NCI-H1092 treated with DMSO at 0.1 percent for 48 hours (cell line): Measurements from ENCODE around the gene ARHGEF37.

ENCODE experiments used
- DNase-seq: peaks from one replicate; lab custom pipeline; 2025; lab: John Stamatoyannopoulos, UW

ARHGEF37 gene

DNA sequence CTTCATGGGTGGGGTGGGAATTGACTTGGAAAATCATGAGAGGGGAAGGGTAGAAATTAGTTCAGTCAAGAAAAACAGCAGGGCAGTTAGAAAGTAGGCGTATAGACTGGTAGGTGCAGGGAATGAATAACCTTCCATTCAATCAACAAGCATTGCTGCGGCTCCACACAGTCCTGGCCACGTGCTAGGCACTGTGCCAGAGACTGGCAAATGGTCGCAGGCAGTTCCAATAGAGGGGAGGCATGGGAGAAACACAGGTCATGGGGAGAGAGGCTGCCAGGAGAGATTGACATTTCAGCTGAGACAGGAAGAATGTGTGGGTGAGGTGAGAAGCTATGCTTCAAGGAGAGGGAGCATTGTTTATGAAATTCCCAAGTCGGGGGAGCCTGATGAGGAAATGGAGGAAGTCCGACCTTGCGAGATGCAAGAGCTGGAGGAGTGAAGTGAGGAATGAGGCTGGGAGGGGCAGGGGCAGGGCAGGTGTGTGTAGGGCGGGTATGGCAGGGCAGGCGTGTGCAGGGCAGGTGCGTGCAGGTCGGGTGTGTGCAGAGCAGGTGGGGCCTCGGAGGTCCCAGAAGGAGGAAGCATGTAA is 94.4 kb downstream of the ARHGEF37 start:
- DNase-seq, result no peak

- DNase-seq, result no peak
Observed at GRCh38 chr5:149677731-149678130, 96.4 kb downstream of the ARHGEF37 start.

GRCh38 chr5:149679876-149680809 is 98.8 kb downstream of the ARHGEF37 start:
- no peak for DNase-seq

DNA sequence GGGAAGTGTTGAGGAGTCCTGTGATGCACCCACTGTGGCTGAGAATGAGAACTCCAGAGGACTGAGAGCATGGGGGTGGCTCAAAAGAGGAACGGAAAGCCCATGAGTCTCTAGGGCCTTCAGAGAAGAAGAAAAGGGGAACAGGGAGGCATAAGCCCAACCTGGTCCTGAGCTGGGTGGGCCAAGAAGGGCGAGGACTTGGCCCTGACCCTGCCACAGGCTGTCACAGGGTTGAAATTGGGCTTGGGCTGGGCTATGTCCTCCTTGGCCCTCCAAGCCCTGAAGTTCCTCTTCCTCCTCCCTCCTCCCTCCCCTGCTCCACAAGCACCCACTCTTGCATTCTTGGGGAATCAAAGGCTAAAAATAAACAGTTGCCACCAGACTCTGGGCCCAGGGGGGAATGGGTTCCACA is 99.5 kb downstream of the ARHGEF37 start:
- no peak for DNase-seq

- DNase-seq, result no peak
Observed at GRCh38 chr5:149681252-149681651, 100.0 kb downstream of the ARHGEF37 start.

- no peak for DNase-seq
Observed at GRCh38 chr5:149681922-149682321, 100.6 kb downstream of the ARHGEF37 start.

DNA sequence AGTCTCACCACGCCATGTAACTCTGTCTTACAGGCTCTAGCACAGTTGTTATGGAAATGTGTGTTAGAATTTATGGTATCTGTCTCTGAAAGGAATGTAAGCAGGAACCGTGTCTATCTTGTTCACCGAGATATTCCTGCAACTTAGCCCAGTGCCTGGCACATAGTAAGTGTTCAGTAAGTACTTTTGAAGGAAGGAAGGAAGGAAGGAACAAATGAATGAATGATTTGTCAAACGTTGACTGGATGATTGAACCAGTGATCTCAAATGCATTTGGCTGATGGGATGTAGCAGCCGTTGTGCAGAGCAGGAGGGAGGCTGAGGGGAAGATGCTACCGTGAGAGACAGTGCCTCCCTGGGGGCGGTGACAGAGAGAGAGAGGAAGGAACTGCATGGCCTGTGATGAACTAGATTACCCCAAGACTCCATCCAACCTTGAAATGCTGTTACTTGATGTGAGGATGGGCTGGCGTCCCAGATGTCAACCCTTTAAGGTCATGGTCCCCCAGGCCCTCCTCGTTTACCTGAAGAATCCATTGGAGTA is 101.3 kb downstream of the ARHGEF37 start:
- no peak for DNase-seq

DNA sequence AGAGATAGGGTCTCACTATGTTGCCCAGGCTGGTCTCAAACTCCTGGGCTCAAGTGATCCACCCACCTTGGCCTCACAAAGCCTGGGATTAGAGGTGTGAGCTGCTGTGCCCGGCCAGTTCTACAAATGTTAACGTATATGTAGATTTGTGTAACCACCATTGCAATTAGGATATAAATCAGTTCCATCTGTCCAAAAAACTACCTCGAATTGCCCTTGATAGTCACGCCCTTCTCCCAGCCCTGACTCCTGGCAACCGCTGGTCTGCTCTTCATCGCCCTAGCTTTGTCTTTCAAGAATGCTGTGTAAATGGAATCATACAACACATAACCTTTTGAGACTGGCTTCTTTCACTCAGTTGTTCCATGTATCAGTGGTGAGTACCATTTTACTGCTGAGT is 102.7 kb downstream of the ARHGEF37 start:
- no peak for DNase-seq

DNA sequence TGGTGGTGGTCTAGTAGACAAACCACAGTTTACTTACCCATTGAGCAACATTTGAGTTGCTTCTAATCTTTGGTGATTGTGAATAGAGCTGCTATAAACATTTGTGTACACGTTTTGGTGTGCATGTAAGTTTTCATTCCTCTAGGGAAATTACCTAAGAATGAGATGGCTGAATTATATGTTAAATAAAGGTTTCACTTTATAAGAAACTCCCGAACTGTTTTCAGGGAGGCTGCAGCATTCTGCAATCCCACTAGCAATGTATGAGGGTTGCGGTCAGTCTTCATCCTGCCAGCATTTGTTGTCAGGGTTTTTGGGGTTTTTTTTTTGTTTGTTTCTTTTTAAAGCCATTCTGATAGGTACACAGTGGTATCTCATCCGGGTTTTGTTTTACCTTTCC is 103.1 kb downstream of the ARHGEF37 start:
- no peak for DNase-seq
